IPS-18a (cell line): Measurements from ENCODE around the gene ABRAXAS1.
"Not testable (repeated sequence)": the region's sequence is repeated elsewhere in the genome, so short reads cannot be mapped to it uniquely, and the experiment has no call there.

ENCODE experiments used
- H3K27ac ChIP-seq: one replicate; pipeline ENCODE4 v1.5.1; 2013; ENCODE audit warnings: low read length
- H3K27me3 ChIP-seq: one replicate; pipeline ENCODE4 v1.6.1; 2013; ENCODE audit warnings: mild to moderate bottlenecking, low read length; ENCODE audit not compliant: control insufficient read depth, insufficient read depth
- H3K36me3 ChIP-seq: one replicate; pipeline ENCODE4 v1.6.1; 2013; ENCODE audit warnings: low read depth, low read length; ENCODE audit not compliant: control insufficient read depth
- H3K4me1 ChIP-seq: one replicate; pipeline ENCODE4 v1.6.1; 2013; ENCODE audit warnings: low read depth, low read length; ENCODE audit not compliant: control insufficient read depth
- H3K4me3 ChIP-seq: one replicate; pipeline ENCODE4 v1.5.1; 2013; ENCODE audit warnings: low read length
- H3K9ac ChIP-seq: one replicate; pipeline ENCODE4 v1.6.1; 2013; ENCODE audit warnings: mild to moderate bottlenecking, low read length, moderate library complexity
- H3K9me3 ChIP-seq: one replicate; pipeline ENCODE4 v1.6.1; 2013; ENCODE audit warnings: low read depth, low read length; ENCODE audit not compliant: control insufficient read depth

The ABRAXAS1 gene

GRCh38 chr4:83484500-83485461 lies at the start of gene ABRAXAS1:
TSS of gene ABRAXAS1 (minus strand) at chr4:83485100. CDS start at chr4:83485072, 28 bp downstream.
- H3K27me3 ChIP-seq, result peaks cover 11% of the 10 kb centered on the region
- H3K27ac ChIP-seq, result no peak within 1 kb of the TSS
- peaks cover 5% of the 10 kb centered on the region for H3K4me1 ChIP-seq
- H3K4me3 ChIP-seq, result peak within 1 kb of the TSS; percentile 82
- H3K36me3 ChIP-seq, result peaks cover under 1% of the 10 kb centered on the region
- H3K9ac ChIP-seq, result peak within 1 kb of the TSS; percentile 65
- H3K9me3 ChIP-seq, result no peaks in the 10 kb centered on the region

- Histone ChIP-seq H3K36me3 (no peaks in the 10 kb centered on the region), H3K27me3 (peaks cover 4% of the 10 kb centered on the region), H3K9me3 (no peaks in the 10 kb centered on the region), H3K4me1 (no peaks in the 10 kb centered on the region), H3K27ac (no peak overlapping the region), H3K4me3 (no peak overlapping the region), H3K9ac (no peak overlapping the region)
These were observed 42.8 kb upstream of the ABRAXAS1 start for GRCh38 chr4:83527671-83528070.

- Histone ChIP-seq H3K9ac (no peak overlapping the region), H3K36me3 (no peaks in the 10 kb centered on the region), H3K4me1 (no peaks in the 10 kb centered on the region), H3K4me3 (no peak overlapping the region), H3K27ac (no peak overlapping the region), H3K9me3 (no peaks in the 10 kb centered on the region), H3K27me3 (no peaks in the 10 kb centered on the region)
These were observed 37.3 kb upstream of the ABRAXAS1 start for GRCh38 chr4:83522239-83522638.

DNA sequence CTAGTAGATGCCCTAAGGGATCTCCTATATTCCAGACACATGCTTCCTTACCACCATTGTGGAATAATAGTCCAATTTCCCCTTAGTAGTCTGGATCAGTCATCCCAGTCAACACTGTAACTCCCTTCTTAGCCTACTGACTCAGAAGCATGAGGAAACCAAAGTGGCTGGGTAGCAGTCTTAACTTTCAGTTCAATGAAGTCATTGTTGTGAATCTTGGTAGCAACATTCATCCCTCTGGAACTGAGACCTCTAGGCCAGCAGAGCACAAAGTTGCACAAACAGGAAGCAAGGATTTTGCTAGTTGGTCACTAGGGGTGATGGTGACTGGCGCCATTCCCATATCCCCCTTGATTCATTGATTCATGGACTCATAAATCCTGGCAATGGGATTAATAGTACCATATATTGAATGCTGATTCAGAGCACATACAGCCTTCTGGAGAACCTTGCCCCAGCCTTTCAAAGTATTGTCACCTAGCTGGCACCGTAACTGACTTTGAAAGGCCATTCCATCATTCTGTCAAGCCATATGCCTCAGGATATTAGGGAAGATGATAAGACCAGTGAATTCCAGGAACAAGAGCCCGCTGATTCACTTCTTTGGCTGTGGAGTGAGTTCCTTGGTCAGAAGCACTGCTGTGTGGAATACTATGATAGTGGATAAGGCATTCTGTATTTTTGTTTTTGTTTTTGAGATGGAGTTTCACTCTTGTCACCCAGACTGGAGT lies 31.3 kb upstream of the ABRAXAS1 start:
- Histone ChIP-seq H3K9me3 (no peaks in the 10 kb centered on the region), H3K9ac (no peak overlapping the region), H3K36me3 (no peaks in the 10 kb centered on the region), H3K4me1 (no peaks in the 10 kb centered on the region), H3K4me3 (no peak overlapping the region), H3K27me3 (no peaks in the 10 kb centered on the region), H3K27ac (no peak overlapping the region)

GRCh38 chr4:83510442-83510841 lies 25.5 kb upstream of the ABRAXAS1 start:
- no peaks in the 10 kb centered on the region for H3K36me3 ChIP-seq
- H3K4me3 ChIP-seq, result no peak overlapping the region
- no peak overlapping the region for H3K9ac ChIP-seq
- H3K9me3 ChIP-seq, result no peaks in the 10 kb centered on the region
- no peaks in the 10 kb centered on the region for H3K4me1 ChIP-seq
- no peak overlapping the region for H3K27ac ChIP-seq
- no peaks in the 10 kb centered on the region for H3K27me3 ChIP-seq

- not testable (repeated sequence) for H3K27ac ChIP-seq, H3K36me3 ChIP-seq, H3K9ac ChIP-seq, H3K4me1 ChIP-seq, H3K4me3 ChIP-seq, H3K27me3 ChIP-seq, H3K9me3 ChIP-seq
These were observed 24.3 kb upstream of the ABRAXAS1 start for GRCh38 chr4:83509156-83509585.

DNA sequence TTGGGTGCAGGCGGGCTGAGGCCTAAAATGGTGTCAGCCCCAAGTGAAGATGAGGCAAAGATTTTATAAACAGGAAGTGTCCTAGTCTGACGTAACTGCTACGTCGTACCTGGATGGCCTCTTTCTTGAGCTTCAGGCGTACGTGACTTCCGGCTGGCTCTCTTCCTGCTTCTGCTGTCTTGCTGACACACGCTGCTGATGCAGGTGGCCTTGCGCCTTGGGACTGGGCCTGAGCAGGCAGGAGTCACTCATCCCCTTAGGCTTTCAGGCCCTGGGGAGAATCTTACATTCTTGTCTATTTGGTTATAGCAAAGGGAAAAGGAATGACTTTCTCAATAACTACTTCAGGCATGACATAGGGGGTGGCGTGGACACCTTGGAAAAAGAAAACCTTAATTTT lies 20.1 kb upstream of the ABRAXAS1 start:
- Histone ChIP-seq H3K27ac (no peak overlapping the region), H3K27me3 (no peaks in the 10 kb centered on the region), H3K4me1 (no peaks in the 10 kb centered on the region), H3K4me3 (no peak overlapping the region), H3K36me3 (no peaks in the 10 kb centered on the region), H3K9ac (no peak overlapping the region), H3K9me3 (no peaks in the 10 kb centered on the region)

DNA sequence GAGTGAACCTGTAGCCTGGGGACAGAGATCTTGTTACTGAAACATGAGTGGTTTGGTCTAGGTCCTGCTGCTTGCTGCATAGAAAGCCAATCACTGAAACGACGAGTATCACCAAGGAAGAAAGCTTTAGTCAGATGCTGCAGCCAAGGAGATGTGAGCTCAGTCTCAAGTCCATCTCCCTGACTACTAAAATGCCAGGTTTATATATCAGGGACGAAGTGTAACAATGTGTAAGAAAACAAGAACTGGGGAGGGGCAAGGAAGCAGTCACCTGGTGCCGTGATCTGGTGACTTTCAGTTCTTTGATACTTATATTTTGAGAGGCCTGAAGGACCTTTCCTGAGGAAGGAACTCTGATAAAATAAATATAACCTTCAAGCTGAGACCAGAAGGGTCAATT lies 19.6 kb upstream of the ABRAXAS1 start:
- Histone ChIP-seq H3K9ac (no peak overlapping the region), H3K27me3 (no peaks in the 10 kb centered on the region), H3K4me3 (no peak overlapping the region), H3K36me3 (no peaks in the 10 kb centered on the region), H3K9me3 (no peaks in the 10 kb centered on the region), H3K27ac (no peak overlapping the region), H3K4me1 (no peaks in the 10 kb centered on the region)

DNA sequence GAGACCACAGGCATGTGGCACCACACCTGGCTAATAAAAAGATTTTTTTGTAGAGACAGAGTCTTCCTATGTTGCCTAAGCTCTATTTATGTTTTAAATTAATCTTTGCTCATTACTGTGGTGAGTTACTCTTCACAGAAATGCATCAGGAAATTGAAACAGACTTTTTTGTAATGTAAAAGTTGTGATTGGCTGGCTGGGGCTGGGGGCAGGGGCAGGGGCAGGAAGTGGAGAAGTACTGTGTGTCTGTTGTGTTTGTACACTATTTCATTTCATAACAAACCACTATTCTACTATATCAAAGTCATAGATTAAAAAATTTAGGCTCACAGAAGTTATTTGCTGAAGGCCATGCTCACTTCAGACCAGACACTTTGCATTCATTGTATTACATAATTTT lies 19.1 kb upstream of the ABRAXAS1 start:
- no peak overlapping the region for H3K27ac ChIP-seq
- H3K4me3 ChIP-seq, result no peak overlapping the region
- H3K4me1 ChIP-seq, result no peaks in the 10 kb centered on the region
- H3K36me3 ChIP-seq, result no peaks in the 10 kb centered on the region
- H3K27me3 ChIP-seq, result no peaks in the 10 kb centered on the region
- no peaks in the 10 kb centered on the region for H3K9me3 ChIP-seq
- H3K9ac ChIP-seq, result no peak overlapping the region

GRCh38 chr4:83501671-83502070 lies 16.8 kb upstream of the ABRAXAS1 start:
- H3K36me3 ChIP-seq, H3K4me1 ChIP-seq, H3K9me3 ChIP-seq: not testable (repeated sequence)

DNA sequence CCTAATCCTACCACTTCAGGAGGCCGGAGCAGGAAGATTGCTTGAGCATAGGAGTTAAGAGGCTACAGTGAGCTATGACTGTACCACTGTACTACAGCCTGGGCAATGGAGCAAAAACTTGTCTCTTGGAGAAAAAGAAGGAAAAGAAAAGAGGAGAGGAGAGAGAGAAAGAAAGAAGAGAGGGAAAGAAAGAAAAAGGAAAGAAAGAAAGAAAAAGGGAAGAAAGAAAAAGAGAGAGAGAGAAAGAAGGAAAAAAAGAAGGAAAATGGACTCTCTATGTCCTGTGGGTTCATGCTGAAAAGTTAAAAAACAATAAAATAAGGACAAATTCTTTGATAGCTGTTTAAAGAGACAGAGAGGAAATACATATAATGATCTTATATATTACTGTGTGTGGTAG lies 13.3 kb upstream of the ABRAXAS1 start:
- no peaks in the 10 kb centered on the region for H3K27me3 ChIP-seq
- no peak overlapping the region for H3K27ac ChIP-seq
- H3K9me3 ChIP-seq, result no peaks in the 10 kb centered on the region
- no peaks in the 10 kb centered on the region for H3K36me3 ChIP-seq
- no peaks in the 10 kb centered on the region for H3K4me1 ChIP-seq
- no peak overlapping the region for H3K9ac ChIP-seq
- no peak overlapping the region for H3K4me3 ChIP-seq

More at GRCh38 chr4:83501671-83502070, 16.8 kb upstream of the ABRAXAS1 start:
- not testable (repeated sequence) for H3K27me3 ChIP-seq, H3K9ac ChIP-seq, H3K4me3 ChIP-seq, H3K27ac ChIP-seq
